GM12874 (cell line): ENCODE measurements around the gene COL23A1.

Experiments used
- CTCF ChIP-seq: IDR thresholded peaks from 2 replicates; pipeline ENCODE4 v1.5.1; 2011; ENCODE audit warnings: low read depth, mild to moderate bottlenecking, control low read depth, low read length, moderate library complexity; ENCODE audit not compliant: insufficient read depth

COL23A1 gene

GRCh38 chr5:178432421-178433272, 157.5 kb downstream of the COL23A1 start:
- no peak for TF ChIP-seq CTCF

- no peak for TF ChIP-seq CTCF
These were observed 158.4 kb downstream of the COL23A1 start for GRCh38 chr5:178431782-178432165.

- TF ChIP-seq CTCF, result no peak
These were observed 159.0 kb downstream of the COL23A1 start for GRCh38 chr5:178431063-178431781.

GRCh38 chr5:178430186-178431062, 159.8 kb downstream of the COL23A1 start:
- no peak for TF ChIP-seq CTCF

- no peak for TF ChIP-seq CTCF
These were observed 160.6 kb downstream of the COL23A1 start for GRCh38 chr5:178429491-178430185.

- no peak for TF ChIP-seq CTCF
These were observed 161.1 kb downstream of the COL23A1 start for GRCh38 chr5:178429156-178429468.
